ENCODE data around the gene DLGAP1. TPM values are rescaled to one million over a fixed set of nuclear protein-coding genes. Genes with fewer than 3 reads are reported as not detected.

DLGAP1 gene
- total RNA-seq, 2 experiments from 2014 or later: 0.53 to 1.5 TPM

DNA sequence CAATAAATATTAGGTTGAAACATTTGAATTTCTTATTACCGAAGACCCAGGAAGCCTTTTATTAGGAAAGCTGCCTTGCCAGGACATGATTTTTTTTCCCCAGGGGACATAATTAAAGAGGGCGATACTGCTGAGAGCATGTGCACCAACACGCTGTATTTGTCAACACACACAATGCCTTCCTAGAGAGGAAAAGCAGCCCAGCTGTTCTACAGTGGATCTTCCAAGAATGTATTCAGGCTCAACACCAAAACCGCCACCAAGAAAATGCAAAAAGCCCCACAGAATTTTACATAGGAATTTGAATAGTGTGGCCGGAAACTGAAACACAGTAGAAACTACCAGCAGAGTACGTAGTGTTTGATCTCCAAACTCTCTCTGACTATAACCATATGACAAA is 320.4 kb downstream of the DLGAP1 start:
- Mint-ChIP-seq H3K27me3 (no peaks in the 10 kb centered on the region), H3K9me3 (no peaks in the 10 kb centered on the region), H3K4me3 (no peak overlapping the region), H3K36me3 (ENCODE audit: low read depth) (no peaks in the 10 kb centered on the region), H3K4me1 (no peaks in the 10 kb centered on the region), H3K27ac (no peak overlapping the region)
- CTCF ChIA-PET: no interaction called here
- DNase-seq: no peak
- POLR2A ChIA-PET: no interaction called here

GRCh38 chr18:4130734-4131719 is 324.1 kb downstream of the DLGAP1 start:
- Mint-ChIP-seq H3K27ac (no peak overlapping the region), H3K36me3 (ENCODE audit: low read depth) (no peaks in the 10 kb centered on the region), H3K9me3 (no peaks in the 10 kb centered on the region), H3K27me3 (no peaks in the 10 kb centered on the region), H3K4me3 (no peak overlapping the region), H3K4me1 (no peaks in the 10 kb centered on the region)
- POLR2A ChIA-PET: no interaction called here
- DNase-seq: no peak
- CTCF ChIA-PET: interaction anchor here (1.3 kb wide), 1 partner anchor 25 kb away, joined by 4 read pairs; no protein-coding TSS in a partner anchor

- CTCF ChIA-PET: no interaction called here
- no peak for DNase-seq
- Mint-ChIP-seq H3K27me3 (no peaks in the 10 kb centered on the region), H3K9me3 (no peaks in the 10 kb centered on the region), H3K4me1 (no peaks in the 10 kb centered on the region), H3K4me3 (no peak overlapping the region), H3K36me3 (ENCODE audit: low read depth) (no peaks in the 10 kb centered on the region), H3K27ac (no peak overlapping the region)
- POLR2A ChIA-PET: no interaction called here
Measured at GRCh38 chr18:4126939-4127338, 328.2 kb downstream of the DLGAP1 start.

DNA sequence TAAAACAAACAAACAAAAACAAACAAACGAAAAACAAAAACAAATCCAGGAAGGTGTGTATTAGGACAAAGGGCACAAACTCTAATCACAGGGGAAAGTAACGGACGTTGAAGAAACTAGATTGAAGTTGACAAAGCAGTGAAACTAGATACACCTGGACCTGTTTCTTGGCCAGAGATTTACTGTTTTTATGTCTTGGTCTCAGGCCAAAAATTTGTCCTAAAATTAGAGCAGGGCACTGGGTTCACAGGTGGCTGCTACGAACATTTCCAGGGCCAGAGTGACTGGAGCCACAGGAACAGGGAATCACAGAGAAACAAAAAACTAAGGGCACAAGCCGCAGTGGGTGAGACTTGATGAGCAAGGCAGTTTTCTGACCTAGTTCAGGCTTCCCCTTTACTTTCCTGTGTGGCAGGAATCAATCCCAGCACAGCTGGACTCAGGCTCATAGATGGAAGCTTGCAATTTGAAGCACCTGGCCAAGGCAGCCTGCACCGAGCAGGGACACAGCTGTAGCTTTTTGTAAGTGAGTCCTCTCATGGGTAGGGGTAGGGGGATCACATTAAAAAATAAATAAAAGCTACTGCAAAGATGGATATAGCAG is 329.4 kb downstream of the DLGAP1 start:
- Mint-ChIP-seq H3K4me3 (no peak overlapping the region), H3K4me1 (no peaks in the 10 kb centered on the region), H3K36me3 (ENCODE audit: low read depth) (no peaks in the 10 kb centered on the region), H3K27ac (no peak overlapping the region), H3K27me3 (no peaks in the 10 kb centered on the region), H3K9me3 (no peaks in the 10 kb centered on the region)
- ChIA-PET CTCF (no interaction called here), POLR2A (no interaction called here)
- DNase-seq: no peak

GRCh38 chr18:4125224-4125623 is 329.9 kb downstream of the DLGAP1 start:
- H3K27ac Mint-ChIP-seq: no peak overlapping the region
- H3K4me3 Mint-ChIP-seq: no peak overlapping the region

DNA sequence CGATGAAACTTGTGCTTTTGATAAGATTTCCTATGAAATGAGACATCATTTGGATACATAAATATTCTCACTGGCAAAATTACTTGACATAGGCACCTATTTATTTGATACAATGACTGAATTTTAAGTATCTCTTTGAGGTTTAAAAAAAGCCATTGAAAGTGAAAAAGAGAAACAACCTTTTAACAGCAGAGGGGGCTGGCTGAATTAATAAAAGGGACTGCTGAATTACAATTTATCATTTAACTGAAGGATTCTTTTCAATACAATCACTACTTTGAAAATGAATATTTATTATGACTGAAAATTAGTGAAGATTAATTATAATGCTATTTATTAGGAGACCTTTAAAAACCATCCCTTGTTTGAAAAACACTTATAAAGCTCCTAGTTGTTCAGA is 335.3 kb downstream of the DLGAP1 start:
- Mint-ChIP-seq H3K27ac (no peak overlapping the region), H3K36me3 (ENCODE audit: low read depth) (no peaks in the 10 kb centered on the region), H3K27me3 (no peaks in the 10 kb centered on the region), H3K4me3 (no peak overlapping the region), H3K9me3 (no peaks in the 10 kb centered on the region), H3K4me1 (no peaks in the 10 kb centered on the region)
- POLR2A ChIA-PET: no interaction called here
- CTCF ChIA-PET: interaction anchor here (2.2 kb wide), 1 partner anchor 13 kb away, joined by 8 read pairs; no protein-coding TSS in a partner anchor
- DNase-seq: no peak

More at GRCh38 chr18:4125224-4125623, 329.9 kb downstream of the DLGAP1 start:
- POLR2A ChIA-PET: no interaction called here
- CTCF ChIA-PET: no interaction called here
- no peaks in the 10 kb centered on the region for H3K9me3 Mint-ChIP-seq
- H3K36me3 Mint-ChIP-seq (ENCODE audit: low read depth): no peaks in the 10 kb centered on the region
- no peaks in the 10 kb centered on the region for H3K27me3 Mint-ChIP-seq
- DNase-seq: no peak
- no peaks in the 10 kb centered on the region for H3K4me1 Mint-ChIP-seq

DNA sequence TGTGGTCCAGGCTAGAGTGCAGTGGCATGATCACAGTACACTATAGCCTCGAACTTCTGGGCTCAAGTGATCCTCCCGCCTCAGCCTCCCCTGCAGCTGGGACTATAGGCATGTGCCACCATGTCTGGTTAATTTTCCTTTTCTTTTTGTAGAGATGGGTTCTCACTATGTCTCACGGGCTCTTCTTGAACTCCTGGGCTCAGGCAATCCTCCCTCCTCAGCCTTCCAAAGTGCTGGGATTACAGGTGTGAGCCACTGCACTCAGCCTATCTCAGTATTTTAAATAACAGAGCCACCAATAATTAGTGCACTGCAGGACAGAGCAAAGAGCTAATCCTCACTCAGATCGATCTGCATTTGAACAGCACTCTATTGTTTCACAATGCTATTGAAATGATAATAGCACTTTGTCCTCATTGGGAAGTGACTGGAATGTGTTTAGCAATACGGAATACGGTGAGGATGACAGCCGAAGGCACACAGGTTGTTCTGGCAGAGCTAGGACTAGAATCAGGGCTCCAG is 335.9 kb downstream of the DLGAP1 start:
- H3K4me3 Mint-ChIP-seq: no peak overlapping the region
- POLR2A ChIA-PET: no interaction called here
- no peak overlapping the region for H3K27ac Mint-ChIP-seq
- CTCF ChIA-PET: interaction anchor here (2.2 kb wide), 1 partner anchor 13 kb away, joined by 8 read pairs; no protein-coding TSS in a partner anchor
- DNase-seq: no peak
- H3K36me3 Mint-ChIP-seq (ENCODE audit: low read depth): no peaks in the 10 kb centered on the region
- H3K27me3 Mint-ChIP-seq: no peaks in the 10 kb centered on the region
- no peaks in the 10 kb centered on the region for H3K9me3 Mint-ChIP-seq
- no peaks in the 10 kb centered on the region for H3K4me1 Mint-ChIP-seq

- Mint-ChIP-seq H3K27me3 (peaks cover 3% of the 10 kb centered on the region), H3K27ac (no peak overlapping the region), H3K36me3 (ENCODE audit: low read depth) (no peaks in the 10 kb centered on the region), H3K4me3 (no peak overlapping the region), H3K9me3 (no peaks in the 10 kb centered on the region), H3K4me1 (no peaks in the 10 kb centered on the region)
- no peak for DNase-seq
- CTCF ChIA-PET: interaction anchor here (1.1 to 4.1 kb wide), 4 partner anchors 10 to 950 kb away, joined by 3 to 42 read pairs (median 6); no protein-coding TSS in a partner anchor
- POLR2A ChIA-PET: no interaction called here
Measured at GRCh38 chr18:4108016-4108415, 347.1 kb downstream of the DLGAP1 start.

- H3K36me3 Mint-ChIP-seq (ENCODE audit: low read depth): no peaks in the 10 kb centered on the region
- ChIA-PET POLR2A (no interaction called here), CTCF (interaction anchor here (0.9 to 4.1 kb wide), 8 partner anchors 10 to 951 kb away, joined by 3 to 42 read pairs (median 4); no protein-coding TSS in a partner anchor)
- no peak overlapping the region for H3K4me3 Mint-ChIP-seq
- DNase-seq: no peak
- peaks cover 3% of the 10 kb centered on the region for H3K27me3 Mint-ChIP-seq
- no peaks in the 10 kb centered on the region for H3K9me3 Mint-ChIP-seq
- no peaks in the 10 kb centered on the region for H3K4me1 Mint-ChIP-seq
- no peak overlapping the region for H3K27ac Mint-ChIP-seq
Measured at GRCh38 chr18:4107049-4107467, 348.0 kb downstream of the DLGAP1 start.

DNA sequence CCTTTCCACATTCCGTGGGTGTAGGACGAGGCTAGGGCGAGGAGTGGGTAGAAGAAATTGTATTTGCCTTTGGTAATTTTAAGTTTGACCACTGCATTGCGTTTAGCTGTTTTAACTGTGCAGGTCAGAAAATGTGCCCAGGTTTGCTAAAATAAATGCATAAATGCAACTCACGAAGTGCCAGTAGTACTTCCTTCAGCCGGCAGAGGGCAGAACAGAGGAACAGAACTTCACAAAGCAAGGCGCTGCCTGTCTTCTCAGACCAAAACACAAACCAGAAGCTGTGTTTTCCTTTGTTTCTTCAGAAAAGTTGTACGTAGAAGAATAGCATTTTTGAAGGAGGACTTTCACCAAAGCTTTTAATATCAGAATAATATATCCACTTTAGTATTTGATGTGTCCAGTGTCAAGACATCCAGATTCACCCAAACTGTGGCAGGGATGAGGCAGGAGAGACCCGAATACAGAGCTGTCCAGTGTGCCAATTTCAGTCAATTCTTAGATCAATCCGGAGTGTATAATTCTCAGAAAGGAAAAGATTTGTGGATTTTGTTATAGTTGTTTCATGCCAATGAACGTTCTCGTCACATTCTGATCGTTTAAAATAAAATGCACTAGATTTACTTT is 348.6 kb downstream of the DLGAP1 start:
- POLR2A ChIA-PET: no interaction called here
- DNase-seq: peak; percentile 61
- H3K27ac Mint-ChIP-seq: no peak overlapping the region
- H3K36me3 Mint-ChIP-seq (ENCODE audit: low read depth): no peaks in the 10 kb centered on the region
- CTCF ChIA-PET: interaction anchor here (0.7 to 4.1 kb wide), 11 partner anchors 10 to 952 kb away, joined by 3 to 42 read pairs (median 3); no protein-coding TSS in a partner anchor
- H3K9me3 Mint-ChIP-seq: no peaks in the 10 kb centered on the region
- H3K27me3 Mint-ChIP-seq: peaks cover 3% of the 10 kb centered on the region
- no peak overlapping the region for H3K4me3 Mint-ChIP-seq
- no peaks in the 10 kb centered on the region for H3K4me1 Mint-ChIP-seq

- no peaks in the 10 kb centered on the region for H3K9me3 Mint-ChIP-seq
- ChIA-PET POLR2A (no interaction called here), CTCF (no interaction called here)
- no peaks in the 10 kb centered on the region for H3K27me3 Mint-ChIP-seq
- no peak overlapping the region for H3K27ac Mint-ChIP-seq
- H3K36me3 Mint-ChIP-seq (ENCODE audit: low read depth): no peaks in the 10 kb centered on the region
- no peak for DNase-seq
- H3K4me3 Mint-ChIP-seq: no peak overlapping the region
- H3K4me1 Mint-ChIP-seq: peaks cover 5% of the 10 kb centered on the region
Measured at GRCh38 chr18:4102901-4103300, 352.2 kb downstream of the DLGAP1 start.

DNA sequence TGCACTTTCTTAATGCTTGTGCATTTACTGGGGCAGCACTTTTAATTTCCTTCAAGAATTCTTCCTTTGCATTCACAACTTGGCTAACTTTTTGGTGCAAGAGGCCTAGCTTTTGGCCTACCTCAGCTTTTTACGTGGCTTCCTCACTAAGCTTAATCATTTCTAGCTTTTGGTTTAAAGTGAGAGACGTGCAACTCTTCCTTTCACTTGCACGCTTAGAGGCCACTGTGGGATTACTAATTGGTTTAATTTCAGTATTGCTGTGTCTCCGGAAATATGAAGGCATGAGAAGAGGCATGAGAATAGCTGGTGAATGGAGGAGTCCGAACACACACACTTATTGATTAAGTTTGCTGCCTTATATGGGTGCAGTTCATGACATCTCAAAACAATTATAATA is 354.1 kb downstream of the DLGAP1 start:
- no peaks in the 10 kb centered on the region for H3K36me3 Mint-ChIP-seq (ENCODE audit: low read depth)
- H3K4me1 Mint-ChIP-seq: peaks cover 5% of the 10 kb centered on the region
- no peaks in the 10 kb centered on the region for H3K9me3 Mint-ChIP-seq
- DNase-seq: no peak
- CTCF ChIA-PET: interaction anchor here (1.0 to 1.4 kb wide), 2 partner anchors 329 to 957 kb away, joined by 3 to 4 read pairs; no protein-coding TSS in a partner anchor
- no peak overlapping the region for H3K27ac Mint-ChIP-seq
- POLR2A ChIA-PET: no interaction called here
- no peak overlapping the region for H3K4me3 Mint-ChIP-seq
- H3K27me3 Mint-ChIP-seq: no peaks in the 10 kb centered on the region

DNA sequence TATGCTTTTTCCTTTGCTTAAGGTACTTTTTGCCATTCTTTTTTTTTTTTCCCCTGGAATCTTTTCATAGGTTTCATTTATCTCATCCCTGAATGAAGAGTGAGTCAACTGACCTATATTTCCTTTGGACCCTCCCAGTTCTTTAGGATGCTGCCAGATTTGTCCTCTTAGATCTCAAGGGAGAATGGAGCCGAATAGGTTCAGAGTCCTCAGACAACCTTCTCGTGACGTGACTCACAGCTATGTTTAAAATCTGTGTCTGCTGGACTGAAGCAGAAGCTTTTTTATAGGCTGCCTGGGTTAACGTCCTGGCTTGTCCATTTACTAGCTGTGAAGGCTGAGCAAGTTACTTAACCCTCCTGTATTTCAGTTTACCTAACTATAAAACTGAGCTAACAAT is 358.6 kb downstream of the DLGAP1 start:
- no peak for DNase-seq
- CTCF ChIA-PET: interaction anchor here (1.8 kb wide), 1 partner anchor 10 kb away, joined by 8 read pairs; no protein-coding TSS in a partner anchor
- no peaks in the 10 kb centered on the region for H3K9me3 Mint-ChIP-seq
- H3K27ac Mint-ChIP-seq: no peak overlapping the region
- H3K27me3 Mint-ChIP-seq: no peaks in the 10 kb centered on the region
- POLR2A ChIA-PET: no interaction called here
- no peaks in the 10 kb centered on the region for H3K36me3 Mint-ChIP-seq (ENCODE audit: low read depth)
- H3K4me3 Mint-ChIP-seq: no peak overlapping the region
- H3K4me1 Mint-ChIP-seq: peaks cover 5% of the 10 kb centered on the region

All from activated CD4-positive, alpha-beta memory T cell treated with anti-CD3 and anti-CD28 coated beads, Interleukin-2, amount 10 ng/mL, durations not matched to agents 7 days and 5 days (primary cell).